Activated naive CD8-positive, alpha-beta T cell (primary cell): ENCODE measurements around the gene DEGS1.

Source experiments
- H3K27ac Mint-ChIP-seq: one replicate; pipeline ENCODE4 v1.8.0; 2021; ENCODE audit warnings: mixed read lengths
- H3K27me3 Mint-ChIP-seq: one replicate; pipeline ENCODE4 v1.8.0; 2021; ENCODE audit warnings: mixed read lengths
- H3K36me3 Mint-ChIP-seq: one replicate; pipeline ENCODE4 v1.8.0; 2021; ENCODE audit warnings: mixed read lengths
- H3K4me1 Mint-ChIP-seq: one replicate; pipeline ENCODE4 v1.8.0; 2021; ENCODE audit warnings: low read depth, mixed read lengths
- H3K4me3 Mint-ChIP-seq: one replicate; pipeline ENCODE4 v1.8.0; 2021; ENCODE audit warnings: mild to moderate bottlenecking, mixed read lengths
- H3K9me3 Mint-ChIP-seq: one replicate; pipeline ENCODE4 v1.8.0; 2021; ENCODE audit warnings: low read depth, mixed read lengths

DEGS1 gene

GRCh38 chr1:224170748-224171478 is 12.1 kb upstream of the DEGS1 start:
- Mint-ChIP-seq H3K4me1 (peaks cover 35% of the 10 kb centered on the region), H3K27me3 (no peaks in the 10 kb centered on the region), H3K4me3 (peak overlapping the region; percentile 46), H3K36me3 (peaks cover 5% of the 10 kb centered on the region), H3K27ac (peak overlapping the region; percentile 61), H3K9me3 (no peaks in the 10 kb centered on the region)

- Mint-ChIP-seq H3K27ac (no peak overlapping the region), H3K4me1 (peaks cover 35% of the 10 kb centered on the region), H3K4me3 (no peak overlapping the region), H3K9me3 (no peaks in the 10 kb centered on the region), H3K36me3 (peaks cover 5% of the 10 kb centered on the region), H3K27me3 (no peaks in the 10 kb centered on the region)
Measured at GRCh38 chr1:224172229-224172628, 10.8 kb upstream of the DEGS1 start.

- Mint-ChIP-seq H3K4me3 (no peak overlapping the region), H3K27me3 (no peaks in the 10 kb centered on the region), H3K36me3 (peaks cover 5% of the 10 kb centered on the region), H3K4me1 (peaks cover 33% of the 10 kb centered on the region), H3K9me3 (no peaks in the 10 kb centered on the region), H3K27ac (no peak overlapping the region)
Measured at GRCh38 chr1:224173523-224173922, 9.5 kb upstream of the DEGS1 start.

GRCh38 chr1:224175617-224176016 is 7.4 kb upstream of the DEGS1 start:
- Mint-ChIP-seq H3K4me1 (peaks cover 12% of the 10 kb centered on the region), H3K36me3 (peaks cover 3% of the 10 kb centered on the region), H3K27ac (no peak overlapping the region), H3K4me3 (peak overlapping the region; percentile 59), H3K27me3 (no peaks in the 10 kb centered on the region), H3K9me3 (no peaks in the 10 kb centered on the region)

GRCh38 chr1:224177356-224177999 is 5.6 kb upstream of the DEGS1 start:
- Mint-ChIP-seq H3K4me3 (no peak overlapping the region), H3K27ac (no peak overlapping the region), H3K27me3 (no peaks in the 10 kb centered on the region), H3K4me1 (peaks cover 17% of the 10 kb centered on the region), H3K9me3 (no peaks in the 10 kb centered on the region), H3K36me3 (no peaks in the 10 kb centered on the region)

- H3K27ac Mint-ChIP-seq: no peak overlapping the region
Measured at GRCh38 chr1:224178894-224179293, 4.1 kb upstream of the DEGS1 start.

GRCh38 chr1:224180783-224181452 is 2.1 kb upstream of the DEGS1 start:
- Mint-ChIP-seq H3K4me3 (no peak overlapping the region), H3K27ac (no peak overlapping the region), H3K36me3 (peaks cover 2% of the 10 kb centered on the region), H3K9me3 (no peaks in the 10 kb centered on the region), H3K4me1 (peaks cover 36% of the 10 kb centered on the region), H3K27me3 (no peaks in the 10 kb centered on the region)

More at GRCh38 chr1:224178894-224179293, 4.1 kb upstream of the DEGS1 start:
- H3K36me3 Mint-ChIP-seq: no peaks in the 10 kb centered on the region
- H3K4me3 Mint-ChIP-seq: no peak overlapping the region
- no peaks in the 10 kb centered on the region for H3K27me3 Mint-ChIP-seq
- peaks cover 19% of the 10 kb centered on the region for H3K4me1 Mint-ChIP-seq
- no peaks in the 10 kb centered on the region for H3K9me3 Mint-ChIP-seq

- Mint-ChIP-seq H3K4me1 (peaks cover 39% of the 10 kb centered on the region), H3K4me3 (peak overlapping the region; percentile 92), H3K9me3 (no peaks in the 10 kb centered on the region), H3K36me3 (peaks cover 2% of the 10 kb centered on the region), H3K27me3 (no peaks in the 10 kb centered on the region), H3K27ac (peak overlapping the region; percentile 94)
Measured at GRCh38 chr1:224181453-224181810, 1.6 kb upstream of the DEGS1 start.

- Mint-ChIP-seq H3K9me3 (no peaks in the 10 kb centered on the region), H3K36me3 (peaks cover 2% of the 10 kb centered on the region), H3K4me3 (peak overlapping the region; percentile 92), H3K27ac (peak overlapping the region; percentile 94), H3K4me1 (peaks cover 45% of the 10 kb centered on the region), H3K27me3 (no peaks in the 10 kb centered on the region)
Measured at GRCh38 chr1:224182057-224182865, 779 bp upstream of the DEGS1 start.

- peaks cover 6% of the 10 kb centered on the region for H3K36me3 Mint-ChIP-seq
- H3K9me3 Mint-ChIP-seq: no peaks in the 10 kb centered on the region
- peaks cover 55% of the 10 kb centered on the region for H3K4me1 Mint-ChIP-seq
- peak overlapping the region; percentile 91 for H3K4me3 Mint-ChIP-seq
- H3K27ac Mint-ChIP-seq: peak overlapping the region; percentile 84
- H3K27me3 Mint-ChIP-seq: no peaks in the 10 kb centered on the region
Measured at GRCh38 chr1:224183591-224184312, 712 bp downstream of the DEGS1 start.

- no peaks in the 10 kb centered on the region for H3K9me3 Mint-ChIP-seq
- H3K4me1 Mint-ChIP-seq: peaks cover 67% of the 10 kb centered on the region
- H3K27ac Mint-ChIP-seq: peak overlapping the region; percentile 46
- no peaks in the 10 kb centered on the region for H3K27me3 Mint-ChIP-seq
- peak overlapping the region; percentile 91 for H3K4me3 Mint-ChIP-seq
- H3K36me3 Mint-ChIP-seq: peaks cover 6% of the 10 kb centered on the region
Measured at GRCh38 chr1:224185208-224185607, 2.2 kb downstream of the DEGS1 start.

- Mint-ChIP-seq H3K4me1 (peaks cover 54% of the 10 kb centered on the region), H3K27ac (peak overlapping the region; percentile 79), H3K9me3 (no peaks in the 10 kb centered on the region), H3K36me3 (peaks cover 7% of the 10 kb centered on the region), H3K27me3 (no peaks in the 10 kb centered on the region), H3K4me3 (peak overlapping the region; percentile 9)
Measured at GRCh38 chr1:224188286-224188685, 5.2 kb downstream of the DEGS1 start.

GRCh38 chr1:224189561-224189960 is 6.5 kb downstream of the DEGS1 start:
- no peaks in the 10 kb centered on the region for H3K9me3 Mint-ChIP-seq
- peak overlapping the region; percentile 41 for H3K27ac Mint-ChIP-seq
- H3K36me3 Mint-ChIP-seq: peaks cover 10% of the 10 kb centered on the region
- no peaks in the 10 kb centered on the region for H3K27me3 Mint-ChIP-seq
- peaks cover 47% of the 10 kb centered on the region for H3K4me1 Mint-ChIP-seq
- H3K4me3 Mint-ChIP-seq: no peak overlapping the region

- peaks cover 10% of the 10 kb centered on the region for H3K36me3 Mint-ChIP-seq
- H3K9me3 Mint-ChIP-seq: no peaks in the 10 kb centered on the region
- no peaks in the 10 kb centered on the region for H3K27me3 Mint-ChIP-seq
- H3K4me3 Mint-ChIP-seq: no peak overlapping the region
- H3K27ac Mint-ChIP-seq: peak overlapping the region; percentile 22
- peaks cover 28% of the 10 kb centered on the region for H3K4me1 Mint-ChIP-seq
Measured at GRCh38 chr1:224192082-224192788, 9.2 kb downstream of the DEGS1 start.
